C4-2B (cell line): ENCODE data around the gene HACE1.
"Not testable (repeated sequence)": the region's sequence is repeated elsewhere in the genome, so short reads cannot be mapped to it uniquely, and the experiment has no call there.

ENCODE experiments used
- H3K27ac ChIP-seq: fragments of 450-650 bp; 2 replicates; pipeline ENCODE4 v1.5.1; 2017
- CTCF ChIP-seq: fragments of 450-650 bp; conservative IDR thresholded peaks from 2 replicates; pipeline ENCODE4 v1.5.1; 2017; ENCODE audit warnings: mild to moderate bottlenecking
- ZFX ChIP-seq: fragments of 450-650 bp; IDR thresholded peaks from 2 replicates; pipeline ENCODE4 v1.6.1; 2017

Gene HACE1

GRCh38 chr6:104859225-104860146, at the start of gene HACE1:
HACE1 (minus strand) TSS chr6:104859919; CDS start chr6:104859642, 277 bp downstream.
- peak within 1 kb of the TSS; percentile 72 for H3K27ac ChIP-seq
- TF ChIP-seq ZFX (peak; percentile 86), CTCF (peak; percentile 35)

DNA sequence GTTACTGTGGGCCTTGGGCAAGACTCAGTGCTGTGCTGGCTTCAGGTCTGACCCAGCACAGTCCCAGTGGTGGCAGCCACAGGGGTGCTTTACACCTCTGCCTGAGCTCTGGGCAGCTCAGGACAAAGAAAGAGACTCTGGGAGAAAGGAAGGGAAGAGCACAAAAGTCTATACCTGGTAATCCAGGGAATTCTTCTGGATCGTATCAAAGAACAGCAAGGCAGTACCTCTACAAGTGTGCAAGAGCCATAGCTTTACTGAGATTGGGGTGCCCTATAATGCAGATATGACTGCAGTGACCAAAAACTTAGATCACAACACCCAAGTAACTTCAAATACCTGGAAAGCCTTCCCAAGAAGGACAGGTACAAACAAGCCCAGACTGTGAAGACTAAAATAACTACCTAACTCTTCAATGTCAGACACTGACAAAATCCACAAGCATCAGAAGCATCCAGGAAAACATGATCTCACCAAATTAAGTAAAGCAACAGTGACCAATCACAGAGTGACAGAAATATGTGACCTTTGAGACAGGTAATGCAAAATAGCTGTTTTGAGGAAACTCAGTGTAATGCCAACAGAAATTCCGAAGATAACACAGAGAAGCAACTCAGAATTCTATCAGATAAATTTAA, 49.3 kb upstream of the HACE1 start:
- H3K27ac ChIP-seq, result no peak overlapping the region
- no peak for TF ChIP-seq CTCF
- TF ChIP-seq ZFX, result no peak

GRCh38 chr6:104908031-104908887, 48.5 kb upstream of the HACE1 start:
- TF ChIP-seq CTCF (no peak), ZFX (no peak)
- H3K27ac ChIP-seq, result no peak overlapping the region

DNA sequence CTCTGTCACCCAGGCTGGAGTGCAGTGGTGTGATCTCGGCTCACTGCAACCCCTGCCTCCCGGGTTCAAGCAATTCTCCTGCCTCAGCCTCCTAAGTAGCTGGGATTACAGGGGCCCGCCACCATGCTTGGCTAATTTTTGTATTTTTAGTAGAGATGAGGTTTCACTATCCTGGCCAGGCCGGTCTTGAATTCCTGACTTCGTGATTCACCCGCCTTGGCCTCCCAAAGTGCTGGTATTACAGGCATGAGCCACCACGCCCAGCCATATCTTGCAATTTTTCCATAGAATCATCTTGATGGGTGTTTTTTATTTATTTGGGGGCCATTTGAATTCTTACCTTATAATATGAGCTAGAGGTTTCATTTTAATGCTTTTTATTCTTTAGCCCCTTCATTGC, 39.2 kb upstream of the HACE1 start:
- not testable (repeated sequence) for H3K27ac ChIP-seq

DNA sequence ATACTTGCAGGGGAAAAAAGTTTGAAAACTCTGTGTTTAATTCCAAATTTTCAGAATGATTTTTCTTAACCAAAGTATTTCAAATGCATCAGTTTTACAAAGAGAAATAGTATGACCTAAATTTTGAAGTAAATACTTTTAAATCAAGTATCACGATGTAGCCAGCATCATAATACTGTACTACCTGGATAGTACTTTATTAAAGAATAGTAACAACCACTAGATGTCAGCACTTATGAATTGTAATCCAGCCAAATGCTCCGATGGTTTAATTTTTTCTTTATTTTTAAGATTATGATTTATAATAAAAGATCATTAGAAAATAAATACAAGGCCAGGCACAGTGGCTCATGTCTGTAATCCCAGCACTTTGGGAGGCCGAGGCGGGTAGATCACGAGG, 37.2 kb upstream of the HACE1 start:
- TF ChIP-seq ZFX (no peak), CTCF (peak; percentile 64)

GRCh38 chr6:104888066-104888465, 28.3 kb upstream of the HACE1 start:
- H3K27ac ChIP-seq, result no peak overlapping the region

More for the DNA sequence above, 37.2 kb upstream of the HACE1 start:
- no peak overlapping the region for H3K27ac ChIP-seq

More at GRCh38 chr6:104888066-104888465, 28.3 kb upstream of the HACE1 start:
- no peak for TF ChIP-seq CTCF
- no peak for TF ChIP-seq ZFX
